ENCODE data around the gene MACROD1. TPM values are rescaled to one million over a fixed set of nuclear protein-coding genes. Genes with fewer than 3 reads are reported as not detected.

The MACROD1 gene
- total and polyA plus RNA-seq, 2 donors (not counting 1 experiment from before 2014, with no cell fraction given) = 2.7 to 8.6 TPM

- no peaks in the 10 kb centered on the region for H3K4me1 ChIP-seq (ENCODE audit: control insufficient read depth in 2 of 2, insufficient read depth in 2 of 2, low read length in 2 of 2)
- Mint-ChIP-seq H3K4me3 (no peak overlapping the region), H3K27ac (no peak overlapping the region), H3K9me3 (ENCODE audit: insufficient read depth) (no peaks in the 10 kb centered on the region), H3K27me3 (peaks cover 7% of the 10 kb centered on the region), H3K4me1 (no peaks in the 10 kb centered on the region)
- WGBS (ENCODE audit: insufficient coverage) = 65% methylated on average over 8 of the region's 8 CpGs
- no peak overlapping the region for H3K9ac ChIP-seq (ENCODE audit: low read length)
- ChIA-PET POLR2A (no interaction called here), CTCF (no interaction called here)
- DNase-seq (no peak), ATAC-seq (ENCODE audit: low read depth) (no peak)
- H2AFZ ChIP-seq (ENCODE audit: insufficient read depth, low read depth, low read length, poor library complexity, severe bottlenecking) = no peak overlapping the region
- H3K4me3 ChIP-seq (ENCODE audit: control extremely low read depth in 1 of 5, extremely low read depth in 1 of 5, insufficient read depth in 1 of 5, low read depth in 2 of 5, low read length in 4 of 5) = no peak overlapping the region
- no peaks in the 10 kb centered on the region for H4K20me1 ChIP-seq (ENCODE audit: control insufficient read depth, insufficient read depth, low read length, poor library complexity, severe bottlenecking)
- H3K9me3 ChIP-seq (ENCODE audit: control extremely low read depth in 1 of 3, control insufficient read depth in 2 of 3, insufficient read depth in 1 of 3, low read length in 2 of 3) = peaks cover 0 to under 1% (median 0%) of the 10 kb centered on the region in 3 donors
- no peaks in the 10 kb centered on the region for H3K36me3 ChIP-seq (replicated peaks in 1 of 2; ENCODE audit: control extremely low read depth in 1 of 2, control insufficient read depth in 1 of 2, extremely low read depth in 1 of 2, insufficient read depth in 2 of 2, low read length in 1 of 2)
- H3K27ac ChIP-seq (ENCODE audit: low read length in 2 of 2) = no peak overlapping the region
- H3K79me2 ChIP-seq (ENCODE audit: control insufficient read depth, insufficient read depth, low read length) = no peaks in the 10 kb centered on the region
- no peak overlapping the region for H3K4me2 ChIP-seq (replicated peaks; ENCODE audit: low read depth, low read length, poor library complexity, severe bottlenecking)
- H3K27me3 ChIP-seq (replicated peaks in 1 of 4; ENCODE audit: control extremely low read depth in 1 of 4, control insufficient read depth in 3 of 4, insufficient read depth in 4 of 4, low read length in 3 of 4) = no peaks in the 10 kb centered on the region
- intact Hi-C loops (cut with micrococcal nuclease) = no loop called here
- TF ChIP-seq EZH2 (IDR thresholded peaks at IDR 0.05; ENCODE audit: borderline replicate concordance, insufficient read depth, low read depth, low read length, poor library complexity, severe bottlenecking) = no peak
- no peak for TF ChIP-seq CTCF (IDR thresholded peaks at IDR 0.05)
Measured at GRCh38 chr11:64100360-64100759, 65.6 kb downstream of the MACROD1 start.

- Mint-ChIP-seq H3K4me3 (no peak overlapping the region), H3K27me3 (peaks cover 7% of the 10 kb centered on the region), H3K27ac (no peak overlapping the region), H3K4me1 (no peaks in the 10 kb centered on the region), H3K9me3 (ENCODE audit: insufficient read depth) (no peaks in the 10 kb centered on the region)
- ChIA-PET CTCF (no interaction called here), POLR2A (no interaction called here)
- ATAC-seq (ENCODE audit: low read depth) (no peak), DNase-seq (no peak)
- no peak overlapping the region for H3K27ac ChIP-seq (ENCODE audit: low read length in 2 of 2)
- H3K36me3 ChIP-seq (replicated peaks in 1 of 2; ENCODE audit: control extremely low read depth in 1 of 2, control insufficient read depth in 1 of 2, extremely low read depth in 1 of 2, insufficient read depth in 2 of 2, low read length in 1 of 2) = no peaks in the 10 kb centered on the region
- H2AFZ ChIP-seq (ENCODE audit: insufficient read depth, low read depth, low read length, poor library complexity, severe bottlenecking) = no peak overlapping the region
- no peaks in the 10 kb centered on the region for H3K9me3 ChIP-seq (ENCODE audit: control extremely low read depth in 1 of 3, control insufficient read depth in 2 of 3, insufficient read depth in 1 of 3, low read length in 2 of 3)
- WGBS (ENCODE audit: insufficient coverage) = 98% methylated on average over 4 of the region's 4 CpGs
- no peaks in the 10 kb centered on the region for H3K4me1 ChIP-seq (ENCODE audit: control insufficient read depth in 2 of 2, insufficient read depth in 2 of 2, low read length in 2 of 2)
- H3K4me3 ChIP-seq (ENCODE audit: control extremely low read depth in 1 of 5, extremely low read depth in 1 of 5, insufficient read depth in 1 of 5, low read depth in 2 of 5, low read length in 4 of 5) = no peak overlapping the region
- H3K27me3 ChIP-seq (replicated peaks in 1 of 4; ENCODE audit: control extremely low read depth in 1 of 4, control insufficient read depth in 3 of 4, insufficient read depth in 4 of 4, low read length in 3 of 4) = no peaks in the 10 kb centered on the region
- intact Hi-C loops (cut with micrococcal nuclease) = no loop called here
- no peak overlapping the region for H3K9ac ChIP-seq (ENCODE audit: low read length)
- no peak overlapping the region for H3K4me2 ChIP-seq (replicated peaks; ENCODE audit: low read depth, low read length, poor library complexity, severe bottlenecking)
- H3K79me2 ChIP-seq (ENCODE audit: control insufficient read depth, insufficient read depth, low read length) = no peaks in the 10 kb centered on the region
- H4K20me1 ChIP-seq (ENCODE audit: control insufficient read depth, insufficient read depth, low read length, poor library complexity, severe bottlenecking) = no peaks in the 10 kb centered on the region
- TF ChIP-seq CTCF (IDR thresholded peaks at IDR 0.05) = peak; percentile 28
- no peak for TF ChIP-seq EZH2 (IDR thresholded peaks at IDR 0.05; ENCODE audit: borderline replicate concordance, insufficient read depth, low read depth, low read length, poor library complexity, severe bottlenecking)
Measured at GRCh38 chr11:64099436-64099835, 66.5 kb downstream of the MACROD1 start.

All from B cell (primary cell).